ENCODE measurements around the gene SPRED2.

Gene SPRED2

GRCh38 chr2:65297544-65297943 lies 134.9 kb downstream of the SPRED2 start:
- no peak for DNase-seq

GRCh38 chr2:65296971-65297370 lies 135.4 kb downstream of the SPRED2 start:
- DNase-seq = no peak

GRCh38 chr2:65294701-65295100 lies 137.7 kb downstream of the SPRED2 start:
- DNase-seq = no peak

- DNase-seq = no peak
Measured at GRCh38 chr2:65294136-65294535, 138.3 kb downstream of the SPRED2 start.

GRCh38 chr2:65293376-65293775 lies 139.0 kb downstream of the SPRED2 start:
- DNase-seq = no peak

GRCh38 chr2:65292461-65293011 lies 139.9 kb downstream of the SPRED2 start:
- no peak for DNase-seq

GRCh38 chr2:65292106-65292400 lies 140.3 kb downstream of the SPRED2 start:
- DNase-seq = no peak

- DNase-seq = no peak
Measured at GRCh38 chr2:65291216-65292105, 140.9 kb downstream of the SPRED2 start.

- DNase-seq = no peak
Measured at GRCh38 chr2:65287364-65287763, 145.0 kb downstream of the SPRED2 start.

GRCh38 chr2:65282477-65283053 lies 149.8 kb downstream of the SPRED2 start:
- DNase-seq = no peak

- no peak for DNase-seq
Measured at GRCh38 chr2:65281627-65282351, 150.6 kb downstream of the SPRED2 start.

GRCh38 chr2:65279756-65280155 lies 152.6 kb downstream of the SPRED2 start:
- no peak for DNase-seq

- no peak for DNase-seq
Measured at GRCh38 chr2:65278531-65278981, 153.8 kb downstream of the SPRED2 start.

- peak; percentile 99 for DNase-seq
Measured at GRCh38 chr2:65277791-65278483, 154.5 kb downstream of the SPRED2 start.

- DNase-seq = no peak
Measured at GRCh38 chr2:65277118-65277517, 155.3 kb downstream of the SPRED2 start.

GRCh38 chr2:65276609-65277008 lies 155.8 kb downstream of the SPRED2 start:
- DNase-seq = no peak

GRCh38 chr2:65275141-65275915 lies 157.1 kb downstream of the SPRED2 start:
- DNase-seq = no peak

GRCh38 chr2:65273344-65273743 lies 159.1 kb downstream of the SPRED2 start:
- no peak for DNase-seq

GRCh38 chr2:65268957-65269356 lies 163.4 kb downstream of the SPRED2 start:
- DNase-seq = no peak

GRCh38 chr2:65267008-65267407 lies 165.4 kb downstream of the SPRED2 start:
- no peak for DNase-seq

GRCh38 chr2:65265671-65266045 lies 166.7 kb downstream of the SPRED2 start:
- DNase-seq = no peak

All from NCI-H187 treated with DMSO at 0.1 percent for 48 hours (cell line).